Stimulated activated CD8-positive, alpha-beta memory T cell treated with anti-CD3 and anti-CD28 coated beads, Interleukin-15, amount 100 ng/mL, for 1 hour (primary cell): ENCODE results near the gene TLE3.

ENCODE experiments used
- DNase-seq: peaks from one replicate; pipeline ENCODE4 v3.0.0-alpha.2; 2020; ENCODE audit warnings: low read depth

Gene TLE3

GRCh38 chr15:70047386-70048197, 50.1 kb downstream of the TLE3 start:
- no peak for DNase-seq

GRCh38 chr15:70046679-70047369, 50.9 kb downstream of the TLE3 start:
- DNase-seq: no peak

DNA sequence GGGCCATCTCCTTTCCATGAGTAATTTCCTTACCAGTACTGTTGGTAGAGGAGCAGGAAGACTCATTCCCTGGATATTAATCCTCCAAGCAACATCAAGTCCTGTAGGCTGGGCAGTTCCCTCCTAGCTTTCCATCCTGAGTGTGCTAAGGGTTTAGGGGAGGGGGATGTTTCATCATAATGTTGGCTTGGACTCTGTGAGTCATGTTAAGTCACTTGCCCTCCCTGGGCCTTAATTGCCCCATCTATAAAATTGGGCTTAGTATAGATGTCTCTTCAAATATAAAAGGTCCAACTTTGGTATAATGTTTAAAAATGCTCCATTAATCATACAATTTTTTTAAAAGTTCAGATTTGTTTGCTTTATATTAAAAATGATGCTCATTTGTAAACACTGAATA, 52.7 kb downstream of the TLE3 start:
- DNase-seq: no peak

GRCh38 chr15:70044168-70044567, 53.5 kb downstream of the TLE3 start:
- no peak for DNase-seq

- no peak for DNase-seq
Observed at GRCh38 chr15:70043590-70043989, 54.1 kb downstream of the TLE3 start.

DNA sequence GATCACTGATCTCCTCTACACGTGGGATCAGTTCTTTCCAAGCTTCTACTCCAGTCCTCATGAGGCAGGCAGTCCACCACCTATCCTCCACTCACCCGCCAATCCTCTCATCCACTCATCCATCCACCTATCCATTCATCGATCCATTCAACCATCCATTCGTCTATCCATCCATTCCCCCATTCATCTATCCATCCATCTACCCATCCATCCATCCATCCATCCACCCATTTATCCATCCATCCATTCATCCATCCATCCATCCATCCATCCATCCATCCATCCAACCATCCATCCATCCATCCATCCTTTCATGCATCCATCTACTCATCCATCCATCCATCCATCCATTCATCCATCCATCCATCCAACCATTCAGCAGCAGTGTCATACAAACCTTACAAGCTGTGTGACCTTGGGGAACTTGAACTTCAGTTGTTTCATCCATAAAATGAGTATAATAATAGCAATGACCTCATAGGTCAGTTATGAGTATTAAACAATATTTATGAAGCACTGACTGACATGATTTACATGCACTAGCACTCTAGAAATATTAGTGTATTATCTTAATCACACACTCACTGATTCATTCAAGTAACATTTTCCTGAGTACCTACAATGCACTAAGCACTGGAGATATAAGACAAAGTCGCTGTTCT, 55.0 kb downstream of the TLE3 start:
- DNase-seq: no peak

GRCh38 chr15:70039917-70040316, 57.8 kb downstream of the TLE3 start:
- DNase-seq: no peak

GRCh38 chr15:70038730-70039392, 58.9 kb downstream of the TLE3 start:
- no peak for DNase-seq

- no peak for DNase-seq
Observed at GRCh38 chr15:70037292-70037640, 60.5 kb downstream of the TLE3 start.

DNA sequence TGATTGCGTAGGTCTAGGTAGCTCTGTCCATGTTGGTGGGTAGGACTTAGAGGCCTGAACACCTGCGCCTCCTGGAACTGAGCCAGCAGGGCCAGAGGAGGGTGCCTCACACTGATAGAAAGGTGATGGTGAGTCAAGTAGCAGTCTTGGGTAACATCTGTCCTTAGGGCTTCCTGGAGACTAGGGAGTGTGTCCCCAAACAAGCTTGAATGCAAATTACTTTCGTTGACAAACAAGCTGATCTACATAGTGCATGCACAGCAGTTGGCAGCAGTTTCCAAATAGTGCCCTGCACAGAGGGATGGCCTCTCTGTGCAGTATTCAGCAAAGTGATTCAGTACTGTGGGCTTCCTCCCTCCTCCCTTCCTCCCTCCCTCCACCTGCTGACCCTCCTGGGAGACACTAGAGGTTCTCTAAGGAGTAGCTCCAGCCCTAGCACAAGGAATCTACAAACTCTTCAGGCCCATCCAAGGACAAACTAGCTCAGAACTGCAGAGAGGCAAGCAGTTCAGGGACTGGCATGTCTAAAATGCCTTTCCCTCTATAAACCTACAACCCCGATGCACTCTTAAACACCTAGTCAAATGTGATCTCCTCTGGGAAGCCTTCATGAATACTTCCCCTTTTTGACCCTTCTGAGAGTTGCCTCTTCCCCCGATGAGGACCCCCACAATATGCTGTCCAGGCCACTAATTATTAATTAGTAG, 61.0 kb downstream of the TLE3 start:
- no peak for DNase-seq

DNA sequence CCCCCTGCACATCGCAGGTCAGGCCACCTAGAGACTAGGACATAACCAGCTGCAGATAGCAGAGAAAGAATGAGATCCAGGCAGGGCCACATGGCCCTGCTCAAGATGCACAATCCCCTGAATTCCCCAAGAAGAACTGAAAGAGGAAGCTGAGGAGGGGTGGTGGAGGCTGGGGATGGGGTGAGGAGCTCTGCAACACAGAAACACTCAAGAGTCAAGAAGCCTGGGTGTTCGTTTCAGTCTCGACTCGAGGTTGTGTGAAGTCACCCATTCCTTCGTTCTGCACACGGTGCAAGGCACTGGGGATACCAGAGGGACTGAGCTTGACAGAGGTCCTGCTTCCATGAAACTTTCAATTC, 62.0 kb downstream of the TLE3 start:
- DNase-seq: no peak

- DNase-seq: no peak
Observed at GRCh38 chr15:70035051-70035718, 62.5 kb downstream of the TLE3 start.

GRCh38 chr15:70034596-70034995, 63.1 kb downstream of the TLE3 start:
- DNase-seq: no peak

GRCh38 chr15:70034141-70034540, 63.6 kb downstream of the TLE3 start:
- DNase-seq: no peak

- DNase-seq: no peak
Observed at GRCh38 chr15:70033529-70034140, 64.1 kb downstream of the TLE3 start.

DNA sequence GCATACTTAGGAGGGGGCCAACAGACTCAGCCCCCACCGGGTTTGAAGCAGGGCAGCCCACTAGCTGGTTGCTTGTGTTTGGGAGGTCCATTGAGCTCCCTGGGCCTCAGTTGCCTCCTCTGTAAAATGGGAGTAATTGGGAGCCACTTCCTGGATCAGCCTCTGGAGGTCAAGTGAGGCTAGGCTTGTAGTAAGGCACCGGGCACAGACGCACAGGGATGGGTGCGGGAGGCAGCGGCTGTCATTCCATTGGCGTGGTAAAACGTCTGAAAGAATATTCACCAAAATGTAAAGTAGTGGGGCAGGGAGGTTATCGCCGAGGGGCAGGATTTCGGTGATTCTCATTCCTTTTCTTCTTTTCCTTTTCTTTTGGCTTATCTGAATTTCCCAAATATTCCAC, 64.6 kb downstream of the TLE3 start:
- DNase-seq: no peak

DNA sequence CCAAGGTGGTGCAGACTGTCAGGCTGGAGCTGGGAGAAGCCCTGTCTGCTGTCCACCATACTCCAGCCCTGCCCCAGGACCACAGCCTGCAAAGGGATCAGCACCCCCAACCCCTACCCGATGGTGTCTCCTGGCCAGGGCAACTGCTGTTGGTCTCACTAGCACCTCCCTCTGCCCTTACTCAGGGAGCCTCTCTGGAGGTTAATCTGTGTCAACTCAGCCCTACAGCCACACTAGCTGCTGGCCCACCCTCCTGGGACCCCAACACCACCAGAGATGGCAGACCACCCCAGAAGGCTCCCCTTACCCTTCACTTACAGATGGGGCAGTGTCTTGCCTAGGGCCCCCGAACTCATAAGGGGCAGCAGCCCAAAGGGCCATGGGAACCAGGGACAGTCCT, 65.2 kb downstream of the TLE3 start:
- DNase-seq: no peak

DNA sequence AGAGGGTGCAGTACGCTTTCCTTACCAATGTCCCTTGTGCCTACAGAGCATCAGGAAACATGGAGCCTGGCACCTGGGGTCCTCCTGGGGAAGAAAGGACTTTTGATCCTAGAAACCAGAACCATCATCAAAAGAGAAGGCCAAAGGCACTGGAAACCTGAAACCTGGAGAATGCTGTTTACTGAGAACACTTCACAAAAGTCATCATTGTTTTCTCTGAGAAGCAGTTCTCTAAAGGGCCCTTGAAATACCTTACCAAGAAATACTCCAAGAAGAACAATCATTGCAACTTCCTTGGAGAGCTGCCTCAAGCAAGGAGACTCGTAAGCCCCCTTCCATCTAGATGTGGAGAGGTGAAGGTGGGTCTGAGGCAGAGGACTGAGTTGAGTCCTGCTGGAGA, 66.0 kb downstream of the TLE3 start:
- DNase-seq: no peak

- no peak for DNase-seq
Observed at GRCh38 chr15:70031261-70031660, 66.5 kb downstream of the TLE3 start.

DNA sequence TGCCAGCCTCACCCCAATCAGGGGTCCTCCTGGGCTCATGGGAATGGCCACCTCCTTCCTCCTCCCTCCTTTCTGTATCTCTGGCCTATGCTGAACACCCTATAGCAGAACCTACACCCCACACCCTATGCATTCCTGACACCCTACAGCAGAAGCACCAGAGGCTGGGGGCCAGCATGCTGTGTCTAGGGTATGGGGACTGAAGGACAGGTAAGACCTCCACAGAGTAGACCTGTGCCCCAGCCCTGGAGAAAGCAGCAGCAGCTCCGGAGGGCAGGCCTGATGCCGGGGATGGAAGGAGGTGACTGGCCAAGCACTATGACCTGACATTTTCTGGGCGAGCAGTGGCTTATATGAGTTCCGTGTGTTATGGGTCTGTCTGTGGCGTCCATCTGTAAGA, 66.9 kb downstream of the TLE3 start:
- DNase-seq: no peak

DNA sequence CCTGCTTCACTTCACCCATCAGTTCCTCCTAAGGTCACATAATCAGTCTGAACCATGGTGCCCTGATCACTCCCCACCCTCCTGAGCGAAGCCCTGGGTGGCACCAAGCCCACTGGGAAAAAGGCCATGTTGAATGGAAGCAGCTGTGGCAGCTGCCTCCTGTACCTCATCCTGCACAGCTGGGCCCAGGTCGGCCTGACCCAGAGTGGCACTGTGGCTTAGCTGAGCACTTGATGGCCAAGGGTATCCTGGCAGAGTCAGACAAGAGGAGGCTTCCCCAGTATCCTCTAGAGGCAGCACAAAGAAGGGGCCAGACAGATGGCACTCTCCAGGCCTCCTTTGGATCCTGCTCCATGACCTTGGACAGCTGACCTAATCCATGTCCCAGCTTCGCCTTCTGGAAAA, 68.4 kb downstream of the TLE3 start:
- DNase-seq: no peak
